ENCODE measurements around the gene SYT5. TPM values are rescaled to one million over a fixed set of nuclear protein-coding genes. Genes with fewer than 3 reads are reported as not detected.

The SYT5 gene
- total RNA-seq, 2 experiments from 2014 or later, result 0.84 TPM; not detected in 1

GRCh38 chr19:55174425-55175116 lies 5.5 kb downstream of the SYT5 start:
- intact Hi-C loops (cut with micrococcal nuclease; ENCODE audit: unreplicated experiment), result loop anchor here (5.0 kb wide), 1 partner anchor 108 kb away; the partner anchor contains the start of genes BRSK1 and HSPBP1
- H3K27ac ChIP-seq (ENCODE audit: low read depth, low read length, poor library complexity, severe bottlenecking), result peak overlapping the region; percentile 4
- no peaks in the 10 kb centered on the region for H4K20me1 ChIP-seq (ENCODE audit: insufficient read depth, low read length)
- no peaks in the 10 kb centered on the region for H3K9me3 ChIP-seq (ENCODE audit: low read length)
- H3K4me3 ChIP-seq (ENCODE audit: low read depth, low read length, poor library complexity, severe bottlenecking), result peak overlapping the region; percentile 70
- no peaks in the 10 kb centered on the region for H3K9me2 ChIP-seq (ENCODE audit: insufficient read depth, low read length)
- peaks cover 35% of the 10 kb centered on the region for H3K4me1 ChIP-seq (ENCODE audit: insufficient read depth, low read length, poor library complexity, severe bottlenecking)
- H3K4me2 ChIP-seq (ENCODE audit: low read length), result peak overlapping the region; percentile 78
- BruUV-seq (replicated peaks), result no TSS peak
- CTCF ChIA-PET (ENCODE audit: unreplicated experiment), result no interaction called here
- H2AFZ ChIP-seq (ENCODE audit: low read length), result peak overlapping the region; percentile 87; the same call in 1 of the 2 replicates
- POLR2A ChIA-PET, result interaction anchor here (1.3 kb wide), 1 partner anchor 23 kb away, joined by 3 read pairs; no protein-coding TSS in a partner anchor
- no peak for TF ChIP-seq EZH2phosphoT487 (IDR thresholded peaks at IDR 0.05; ENCODE audit: borderline replicate concordance, low read depth, low read length)
- TF ChIP-seq, protein P1, sequence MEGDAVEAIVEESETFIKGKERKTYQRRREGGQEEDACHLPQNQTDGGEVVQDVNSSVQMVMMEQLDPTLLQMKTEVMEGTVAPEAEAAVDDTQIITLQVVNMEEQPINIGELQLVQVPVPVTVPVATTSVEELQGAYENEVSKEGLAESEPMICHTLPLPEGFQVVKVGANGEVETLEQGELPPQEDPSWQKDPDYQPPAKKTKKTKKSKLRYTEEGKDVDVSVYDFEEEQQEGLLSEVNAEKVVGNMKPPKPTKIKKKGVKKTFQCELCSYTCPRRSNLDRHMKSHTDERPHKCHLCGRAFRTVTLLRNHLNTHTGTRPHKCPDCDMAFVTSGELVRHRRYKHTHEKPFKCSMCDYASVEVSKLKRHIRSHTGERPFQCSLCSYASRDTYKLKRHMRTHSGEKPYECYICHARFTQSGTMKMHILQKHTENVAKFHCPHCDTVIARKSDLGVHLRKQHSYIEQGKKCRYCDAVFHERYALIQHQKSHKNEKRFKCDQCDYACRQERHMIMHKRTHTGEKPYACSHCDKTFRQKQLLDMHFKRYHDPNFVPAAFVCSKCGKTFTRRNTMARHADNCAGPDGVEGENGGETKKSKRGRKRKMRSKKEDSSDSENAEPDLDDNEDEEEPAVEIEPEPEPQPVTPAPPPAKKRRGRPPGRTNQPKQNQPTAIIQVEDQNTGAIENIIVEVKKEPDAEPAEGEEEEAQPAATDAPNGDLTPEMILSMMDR (conservative IDR thresholded peaks at IDR 0.05; ENCODE audit: low read length), result no peak
- DNase-seq (ENCODE audit: low spot score), result no peak
- no peaks in the 10 kb centered on the region for H3K36me3 ChIP-seq (ENCODE audit: insufficient read depth, low read length)
- no peaks in the 10 kb centered on the region for H3K79me2 ChIP-seq (ENCODE audit: insufficient read depth, low read depth, low read length)

- Histone ChIP-seq H3K9me3 (ENCODE audit: low read length) (no peaks in the 10 kb centered on the region), H3K4me3 (ENCODE audit: low read depth, low read length, poor library complexity, severe bottlenecking) (peak overlapping the region; percentile 70), H3K9me2 (ENCODE audit: insufficient read depth, low read length) (no peaks in the 10 kb centered on the region), H3K4me1 (ENCODE audit: insufficient read depth, low read length, poor library complexity, severe bottlenecking) (peaks cover 31% of the 10 kb centered on the region), H3K27ac (ENCODE audit: low read depth, low read length, poor library complexity, severe bottlenecking) (peak overlapping the region; percentile 37), H2AFZ (ENCODE audit: low read length) (peak overlapping the region; percentile 87), H4K20me1 (ENCODE audit: insufficient read depth, low read length) (no peaks in the 10 kb centered on the region), H3K79me2 (ENCODE audit: insufficient read depth, low read depth, low read length) (no peaks in the 10 kb centered on the region), H3K36me3 (ENCODE audit: insufficient read depth, low read length) (no peaks in the 10 kb centered on the region), H3K4me2 (ENCODE audit: low read length) (peak overlapping the region; percentile 78)
- ChIA-PET CTCF (ENCODE audit: unreplicated experiment) (no interaction called here), POLR2A (no interaction called here)
- intact Hi-C loops (cut with micrococcal nuclease; ENCODE audit: unreplicated experiment), result loop anchor here (5.0 kb wide), 1 partner anchor 108 kb away; the partner anchor contains the start of genes BRSK1 and HSPBP1
- no peak for TF ChIP-seq EZH2phosphoT487 (IDR thresholded peaks at IDR 0.05; ENCODE audit: borderline replicate concordance, low read depth, low read length)
- TF ChIP-seq, protein P1 (conservative IDR thresholded peaks at IDR 0.05; ENCODE audit: low read length), result peak; percentile 46; the same call in 1 of the 2 replicates
- DNase-seq (ENCODE audit: low spot score), result peak; percentile 84
- no TSS peak for BruUV-seq (replicated peaks)
Observed at GRCh38 chr19:55173714-55174409, 6.2 kb downstream of the SYT5 start.

All from OCI-LY7 (cell line).